GM19463 (cell line): Measurements from ENCODE around the gene SERPINB1.

Experiments used
- ATAC-seq: cut with Tn5 transposase; IDR thresholded peaks from one replicate; pipeline ENCODE4 v1.9.1; 2021; ENCODE audit warnings: mild to moderate bottlenecking, moderate library complexity; ENCODE audit not compliant: unreplicated experiment

The SERPINB1 gene

GRCh38 chr6:2850538-2851113 lies 9.0 kb upstream of the SERPINB1 start:
- ATAC-seq = no peak

GRCh38 chr6:2848851-2849250 lies 7.2 kb upstream of the SERPINB1 start:
- peak; percentile 44 for ATAC-seq

- ATAC-seq = no peak
Observed at GRCh38 chr6:2845880-2846208, 4.2 kb upstream of the SERPINB1 start.

- ATAC-seq = no peak
Observed at GRCh38 chr6:2844008-2844407, 2.3 kb upstream of the SERPINB1 start.

GRCh38 chr6:2843138-2843740 lies 1.6 kb upstream of the SERPINB1 start:
- no peak for ATAC-seq

- no peak for ATAC-seq
Observed at GRCh38 chr6:2842139-2842552, 483 bp upstream of the SERPINB1 start.

- ATAC-seq = no peak
Observed at GRCh38 chr6:2840749-2841061, 958 bp downstream of the SERPINB1 start.

GRCh38 chr6:2839982-2840748 lies 1.5 kb downstream of the SERPINB1 start:
- ATAC-seq = no peak

GRCh38 chr6:2839195-2839981 lies 2.3 kb downstream of the SERPINB1 start:
- ATAC-seq = no peak

- no peak for ATAC-seq
Observed at GRCh38 chr6:2838251-2838650, 3.4 kb downstream of the SERPINB1 start.

GRCh38 chr6:2834262-2834661 lies 7.4 kb downstream of the SERPINB1 start:
- ATAC-seq = no peak

GRCh38 chr6:2831392-2831791 lies 10.3 kb downstream of the SERPINB1 start:
- ATAC-seq = no peak

- ATAC-seq = no peak
Observed at GRCh38 chr6:2830183-2830582, 11.5 kb downstream of the SERPINB1 start.

GRCh38 chr6:2829253-2829652 lies 12.4 kb downstream of the SERPINB1 start:
- ATAC-seq = no peak

- ATAC-seq = no peak
Observed at GRCh38 chr6:2828629-2829028, 13.0 kb downstream of the SERPINB1 start.

- no peak for ATAC-seq
Observed at GRCh38 chr6:2827142-2827541, 14.5 kb downstream of the SERPINB1 start.

- no peak for ATAC-seq
Observed at GRCh38 chr6:2826131-2826530, 15.5 kb downstream of the SERPINB1 start.

GRCh38 chr6:2823104-2823850 lies 18.4 kb downstream of the SERPINB1 start:
- ATAC-seq = no peak

GRCh38 chr6:2821554-2821953 lies 20.1 kb downstream of the SERPINB1 start:
- ATAC-seq = no peak

GRCh38 chr6:2820415-2820814 lies 21.2 kb downstream of the SERPINB1 start:
- no peak for ATAC-seq

- ATAC-seq = no peak
Observed at GRCh38 chr6:2819978-2820377, 21.7 kb downstream of the SERPINB1 start.
